GDM1 (cell line): ENCODE results near the gene CDC20.
"Not testable (repeated sequence)": the region's sequence is repeated elsewhere in the genome, so short reads cannot be mapped to it uniquely, and the experiment has no call there.

Experiments
- DNase-seq: peaks from one replicate; lab custom pipeline; 2025; lab: John Stamatoyannopoulos, UW

Gene CDC20

DNA sequence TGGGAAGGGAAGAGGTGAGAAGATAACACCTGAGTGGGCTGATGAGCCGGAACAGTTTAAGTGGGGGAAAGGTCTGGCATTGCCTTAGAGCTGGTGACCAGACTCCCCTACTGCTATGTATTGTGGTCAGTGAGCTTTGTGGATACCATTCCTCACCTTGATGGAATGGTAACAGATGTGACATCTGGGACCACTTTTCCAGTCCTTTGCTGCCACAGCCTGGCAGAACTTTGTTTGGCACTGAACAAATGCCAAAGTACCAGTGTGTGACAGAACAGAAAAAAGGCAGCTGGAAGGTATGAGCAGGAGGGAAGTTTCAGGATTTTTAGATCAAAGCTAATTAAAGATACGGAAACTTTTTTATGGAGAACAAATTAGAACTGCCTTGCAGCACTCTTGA, 24.7 kb downstream of the CDC20 start:
- DNase-seq, result no peak

DNA sequence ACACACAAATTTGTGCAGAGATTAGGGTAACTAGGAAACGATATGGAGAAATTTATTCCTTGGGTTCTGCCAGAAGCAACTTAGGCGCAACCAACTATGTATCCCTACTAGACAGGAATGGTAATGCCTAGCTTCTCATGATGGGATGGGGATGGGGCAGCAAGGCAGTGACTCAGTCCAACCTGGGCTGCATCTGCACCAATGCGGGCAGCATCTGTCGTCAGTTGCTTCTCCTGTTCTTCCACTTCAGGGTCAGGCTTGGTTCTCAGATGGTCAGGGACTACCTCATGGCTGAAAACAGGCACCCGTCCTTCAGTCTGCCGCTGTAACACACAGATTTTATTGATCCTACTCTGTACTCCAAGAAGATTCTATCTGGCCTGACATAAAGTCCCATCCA, 27.9 kb downstream of the CDC20 start:
- DNase-seq, result no peak

DNA sequence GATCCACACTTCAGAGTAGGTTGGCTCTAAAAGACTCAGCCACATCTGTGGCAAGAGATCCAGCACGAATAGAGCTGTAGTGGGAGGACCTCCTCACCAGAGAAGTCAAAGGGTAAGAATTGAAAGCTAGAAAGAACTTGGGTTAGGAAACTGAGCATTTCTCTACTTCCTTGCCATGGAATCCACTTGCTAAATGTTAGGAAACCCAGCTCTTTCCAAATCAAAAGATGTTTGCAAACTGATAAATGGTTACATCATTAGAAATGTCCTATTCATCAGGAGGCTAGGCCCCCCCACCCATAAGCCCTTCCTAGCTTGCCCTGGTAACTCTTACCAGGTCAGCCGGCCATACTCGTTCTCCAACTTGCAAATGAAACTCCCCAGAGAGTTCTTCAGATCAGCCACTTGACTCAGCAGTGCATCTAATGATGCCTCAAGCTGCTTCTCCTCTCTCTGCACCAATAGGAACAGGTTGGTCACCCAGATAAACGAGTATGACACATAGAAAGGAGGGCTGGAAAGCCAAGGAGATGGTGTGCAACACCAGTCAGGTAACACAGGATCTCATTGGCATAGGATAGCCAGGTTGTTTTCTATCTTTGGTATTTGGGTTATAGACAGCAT, 29.3 kb downstream of the CDC20 start:
- DNase-seq, result no peak

DNA sequence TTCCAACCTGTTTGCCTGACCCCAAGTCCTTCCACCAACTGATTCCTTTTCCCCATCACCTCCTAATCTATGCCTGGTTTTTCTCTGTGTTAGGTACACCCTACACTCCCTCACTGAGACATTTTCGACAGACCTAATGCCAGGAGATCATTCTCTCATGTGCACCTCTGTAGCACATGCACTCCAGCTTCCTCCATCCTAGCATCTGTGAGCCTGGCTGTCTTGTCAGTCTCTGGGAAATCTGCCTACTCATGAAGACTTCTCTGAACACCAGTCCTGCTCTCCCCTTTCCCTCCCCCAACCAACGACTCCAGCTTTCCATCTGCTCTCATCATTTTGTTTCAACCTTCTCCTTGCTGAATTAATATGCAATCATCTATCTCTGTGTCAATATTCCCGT, 29.8 kb downstream of the CDC20 start:
- no peak for DNase-seq

DNA sequence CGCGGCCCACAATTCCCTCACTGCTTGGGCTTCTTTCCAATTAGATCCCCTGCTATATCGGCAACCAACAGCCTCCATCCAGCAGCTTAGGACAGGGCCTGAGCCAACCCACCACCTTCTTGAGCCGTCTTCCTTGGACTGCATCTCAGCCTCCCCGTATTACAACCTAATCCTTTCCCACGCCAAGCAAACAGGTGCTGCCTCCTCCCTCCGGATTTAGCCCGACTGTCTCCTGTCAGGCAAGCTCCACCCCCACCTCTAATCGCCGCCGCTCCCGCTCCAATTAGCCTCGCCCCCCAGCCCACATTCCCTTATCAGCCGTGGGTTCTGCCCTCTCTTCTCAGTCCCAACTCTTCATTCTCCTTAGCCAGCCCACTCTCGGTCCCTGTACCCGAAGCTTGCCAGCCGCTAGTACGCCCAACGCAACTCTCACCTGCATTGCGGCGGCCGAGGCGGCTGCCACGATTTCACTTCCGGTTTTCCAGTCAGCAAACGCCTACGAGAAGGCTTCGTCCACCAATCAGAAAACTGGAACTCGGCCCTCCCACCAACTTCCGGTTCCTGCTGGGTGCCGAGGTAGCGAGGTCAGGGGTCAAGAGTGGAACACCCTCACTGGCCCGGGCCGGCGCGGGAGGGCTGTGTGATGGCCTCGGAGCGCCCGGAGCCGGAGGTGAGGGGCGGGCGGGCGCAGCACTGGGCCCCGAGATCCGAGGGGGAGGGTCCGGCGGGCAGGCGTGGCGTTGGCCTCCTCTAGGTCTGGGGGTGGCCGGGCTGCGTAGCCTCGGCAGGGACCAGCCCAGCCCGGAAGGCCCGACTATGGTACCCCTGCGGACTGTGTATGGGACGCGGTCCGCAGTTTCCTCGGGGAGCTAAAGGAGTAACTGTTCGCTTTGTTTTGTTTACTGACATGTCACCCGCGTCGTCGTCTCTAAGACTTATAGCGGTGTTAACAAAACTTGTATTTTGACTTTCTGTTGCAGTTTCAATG, 30.8 kb downstream of the CDC20 start, which contains the start of the genes MED8 and SZT2:
MED8 (minus strand) TSS at position 475 of the 988 bp plus-strand sequence; CDS start at position 439, 36 bp downstream.
SZT2 (plus strand) TSS at position 574 of the 988 bp plus-strand sequence; CDS start at position 644, 70 bp downstream.
- DNase-seq, result peak; percentile 82

DNA sequence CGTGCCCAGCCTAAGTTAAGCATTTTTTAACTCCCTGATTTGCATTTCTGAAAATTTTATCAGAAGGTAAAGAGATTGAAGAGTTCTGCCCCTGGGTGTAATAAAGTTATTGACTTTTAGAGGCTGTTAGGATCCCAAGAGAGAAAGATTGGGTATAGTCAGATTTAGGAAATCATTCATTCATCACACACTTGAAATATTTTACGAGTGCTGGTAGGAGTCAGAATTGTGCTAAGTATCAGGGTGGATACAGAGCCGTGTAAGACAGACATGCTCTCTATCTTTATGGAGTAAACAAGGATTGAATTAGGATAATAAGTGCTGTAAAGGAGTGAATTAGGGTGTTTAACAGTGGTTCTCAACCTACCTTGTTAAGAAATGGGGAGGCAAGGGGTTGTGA, 33.9 kb downstream of the CDC20 start:
- no peak for DNase-seq

DNA sequence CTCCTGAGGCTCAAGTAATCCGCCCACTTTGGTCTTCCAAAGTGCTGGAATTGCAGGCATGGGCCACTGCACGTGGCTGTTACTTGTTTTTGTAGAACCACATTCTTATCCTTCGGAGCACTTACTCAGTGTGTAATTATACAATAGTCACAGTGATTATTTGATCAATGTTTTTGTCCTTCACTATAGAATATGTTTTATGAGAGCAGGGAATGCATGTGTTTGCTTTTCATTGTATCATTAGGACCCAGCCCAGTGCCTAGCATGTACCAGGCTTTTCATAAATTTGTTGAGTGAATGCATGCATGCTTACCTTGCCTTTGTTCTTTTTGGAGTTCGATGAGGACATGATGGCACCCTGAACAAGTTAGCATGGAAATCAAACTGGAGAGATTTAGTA, 36.7 kb downstream of the CDC20 start:
- no peak for DNase-seq

DNA sequence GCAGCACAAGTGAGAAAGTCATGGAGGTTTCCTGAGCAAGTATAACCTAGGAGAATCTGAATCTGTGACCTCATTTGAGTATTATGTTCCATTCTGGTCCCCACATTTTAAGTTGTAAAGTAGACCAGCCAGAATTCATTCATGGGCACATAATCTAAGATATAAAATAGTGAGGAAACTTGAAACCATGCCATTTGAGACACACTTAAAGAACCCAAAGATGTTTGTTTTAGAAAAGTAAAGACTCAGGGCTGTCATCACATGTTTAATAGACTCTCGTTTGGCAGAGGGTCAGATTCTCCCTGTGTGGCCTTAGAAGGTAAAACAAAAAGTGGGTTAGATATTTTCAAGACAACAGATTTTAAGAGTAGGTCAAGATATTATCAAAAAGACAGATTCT, 37.3 kb downstream of the CDC20 start:
- no peak for DNase-seq

DNA sequence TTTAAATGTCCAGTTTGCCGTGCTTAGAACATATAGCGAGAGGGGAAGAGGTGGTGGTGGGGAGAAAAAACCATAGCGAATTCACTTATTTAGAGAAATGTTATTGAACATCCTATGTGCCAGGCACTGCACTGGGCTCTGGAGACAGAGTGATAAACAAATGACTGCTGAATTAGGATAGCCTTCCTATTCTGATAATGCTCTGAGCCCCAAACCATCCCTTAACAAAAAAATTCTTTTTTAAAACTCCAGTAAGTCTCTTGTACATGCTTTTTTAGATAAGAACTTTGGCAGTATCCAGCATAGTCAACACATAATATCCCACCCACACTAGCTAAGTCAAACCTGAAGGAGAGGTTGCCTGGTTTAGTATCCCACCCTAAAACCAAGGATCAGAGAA, 39.4 kb downstream of the CDC20 start:
- DNase-seq, result no peak

DNA sequence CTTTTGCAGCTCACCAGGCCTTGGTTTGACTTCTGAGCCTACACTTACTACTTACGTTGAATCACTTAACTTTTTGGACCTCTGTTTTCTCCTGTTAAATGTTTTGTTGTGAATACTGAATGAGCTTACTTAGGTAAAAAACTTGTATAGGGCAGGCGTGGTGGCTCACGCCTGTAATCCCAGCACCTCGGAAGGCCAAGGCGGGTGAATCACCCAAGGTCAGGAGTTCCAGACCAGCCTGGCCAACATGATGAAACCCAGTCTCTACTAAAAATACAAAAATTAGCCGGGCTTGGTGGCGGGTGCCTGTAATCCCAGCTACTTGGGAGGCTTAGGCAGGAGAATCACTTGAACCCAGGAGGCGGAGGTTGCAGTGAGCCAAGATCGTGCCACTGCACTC, 41.7 kb downstream of the CDC20 start:
- DNase-seq, result not testable (repeated sequence)

DNA sequence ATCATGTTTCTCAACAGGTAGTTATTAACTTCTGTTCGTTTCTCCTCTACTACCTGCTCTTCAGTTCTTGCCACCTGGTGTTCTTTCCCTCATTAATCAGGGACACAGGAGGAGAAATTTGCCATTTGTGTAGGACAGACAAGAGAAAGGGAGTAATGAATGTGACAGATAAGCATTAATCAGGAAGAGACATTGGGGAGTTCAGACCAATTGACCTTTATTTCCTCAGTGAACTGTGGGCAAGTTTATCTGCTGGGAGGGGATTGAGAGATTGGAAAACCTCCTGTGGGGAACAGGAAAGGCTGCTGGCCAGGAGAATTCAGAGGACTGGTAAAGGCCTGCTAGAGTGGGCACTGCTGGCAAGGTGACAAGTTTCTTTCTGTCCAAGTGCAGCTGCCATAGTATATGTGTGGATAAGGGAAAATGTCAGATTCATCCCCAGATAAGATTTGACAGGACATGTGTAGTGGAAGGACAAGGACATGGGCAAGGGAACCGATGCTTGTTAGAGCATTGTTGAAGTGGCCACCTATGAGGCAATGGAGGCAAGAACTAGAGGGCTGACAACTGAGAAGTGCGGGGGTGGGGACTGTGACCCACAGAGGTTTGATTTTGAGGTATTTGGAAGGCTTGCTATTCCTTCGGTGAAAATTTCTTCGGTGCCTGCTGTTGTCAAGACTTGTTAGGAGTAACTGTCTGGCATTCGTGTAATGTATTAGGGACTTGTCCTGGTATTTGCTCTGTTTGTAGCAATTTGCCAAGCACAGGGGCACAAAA, 43.5 kb downstream of the CDC20 start:
- no peak for DNase-seq

DNA sequence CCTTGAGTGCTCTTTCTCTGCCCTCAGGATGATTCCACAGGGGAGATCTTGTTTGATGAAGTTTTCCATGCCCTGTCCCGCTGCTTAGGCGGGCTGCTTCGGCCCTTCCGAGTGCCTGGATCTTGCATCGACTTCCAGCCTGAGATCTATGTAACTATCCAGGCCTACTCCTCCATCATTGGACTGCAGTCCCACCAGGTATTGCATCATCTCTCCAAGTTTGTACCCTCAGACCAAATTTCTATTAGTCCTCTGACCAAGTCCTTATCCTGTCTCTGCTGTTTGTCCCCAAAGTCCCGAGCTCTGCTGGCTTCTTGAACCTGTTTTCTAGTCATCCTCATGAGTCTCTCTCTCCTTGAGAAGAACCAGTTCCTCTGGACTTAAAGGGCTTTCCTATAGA, 45.6 kb downstream of the CDC20 start:
- DNase-seq, result no peak

DNA sequence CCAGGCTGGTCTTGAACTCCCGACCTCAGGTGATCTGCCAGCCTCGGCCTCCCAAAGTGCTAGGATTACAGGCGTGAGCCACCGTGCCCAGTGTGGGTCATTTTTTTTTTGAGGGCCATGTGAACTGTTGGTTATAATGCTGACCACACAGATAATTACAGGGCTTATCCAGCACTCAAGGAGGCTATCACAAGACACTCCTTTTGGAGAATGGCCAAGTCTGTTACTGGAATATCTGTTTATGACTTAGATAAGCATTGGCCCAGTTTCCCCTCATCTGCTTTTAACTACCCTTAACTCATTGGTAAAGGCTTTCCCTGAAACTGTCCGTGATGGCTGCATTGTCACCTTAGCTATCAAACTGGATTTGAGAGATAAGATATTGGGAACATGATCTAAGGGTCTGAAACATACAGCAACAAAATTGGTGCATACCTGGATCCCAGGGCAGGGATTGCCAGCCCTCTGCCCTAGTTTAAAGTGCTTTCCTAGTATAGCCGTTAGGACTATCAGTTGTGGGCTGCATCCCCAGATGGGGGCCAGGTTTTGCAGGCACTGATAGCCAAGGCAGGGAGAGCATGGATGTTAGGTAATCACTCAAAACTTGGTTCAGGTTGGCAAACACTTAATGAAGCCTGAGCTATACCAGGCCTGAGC, 46.6 kb downstream of the CDC20 start:
- no peak for DNase-seq

DNA sequence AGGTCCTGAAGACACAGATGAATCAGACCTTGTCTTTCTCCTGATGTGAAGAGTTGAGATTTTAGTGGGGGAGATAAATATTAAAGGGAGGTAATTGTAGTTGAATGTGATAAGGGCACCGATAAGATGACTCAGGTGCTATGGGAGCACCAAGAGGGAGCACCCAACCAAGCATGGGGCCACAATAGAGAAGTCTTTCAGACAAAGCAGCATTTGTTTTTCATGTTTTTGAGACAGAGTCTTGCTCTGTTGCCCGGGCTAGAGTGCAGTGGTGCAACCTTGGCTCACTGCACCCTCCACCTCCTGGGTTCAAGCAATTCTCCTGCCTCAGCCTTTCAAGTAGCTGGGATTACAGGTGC, 47.1 kb downstream of the CDC20 start:
- DNase-seq, result no peak

DNA sequence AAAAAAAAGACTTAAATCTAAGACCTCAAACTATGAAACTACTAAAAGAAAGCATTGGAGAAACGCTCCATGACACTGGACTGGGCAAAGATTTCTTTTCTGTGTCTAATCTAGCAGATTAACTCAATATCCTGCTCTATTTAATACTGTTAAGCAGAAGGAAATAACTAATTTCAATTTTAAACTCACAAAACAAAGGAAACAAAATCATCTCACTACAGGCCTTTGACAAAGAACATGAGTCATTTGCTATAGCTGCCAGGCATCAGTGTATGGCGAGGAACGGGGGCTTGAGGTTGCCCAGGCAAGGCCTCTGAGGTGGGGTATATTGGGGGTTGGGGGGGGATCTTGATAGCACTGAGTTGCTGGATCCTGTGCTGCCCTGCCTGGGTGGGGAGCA, 51.8 kb downstream of the CDC20 start:
- no peak for DNase-seq
